PC-3 (cell line): Measurements from ENCODE around the gene SLC6A6. TPM values are rescaled to one million over a fixed set of nuclear protein-coding genes. Genes with fewer than 3 reads are reported as not detected.

Experiments used
- ATAC-seq: fragments of 200-7000 bp; cut with Tn5 transposase; 2 replicates; pipeline ENCODE4 v1.9.1; 2020; ENCODE audit warnings: mild to moderate bottlenecking, moderate library complexity
- BruUV-seq: library from RNA; stranded (reverse); fragments of 400-500 nt; replicated peaks from 2 replicates; lab custom pipeline; 2021; lab: Mats Ljungman, UMichigan
- CTCF ChIA-PET: fragments of 300-600 bp; sonication (Branson Sonifier 250); formaldehyde crosslinking; loops from one replicate; lab custom pipeline; 2022; ENCODE audit warnings: antibody characterized with exemption; lab: Charles Lee
- POLR2A ChIA-PET: fragments of 300-600 bp; sonication (Branson Sonifier 250); formaldehyde crosslinking; loops from one replicate; lab custom pipeline; 2022; ENCODE audit warnings: antibody characterized with exemption; ENCODE audit not compliant: unreplicated experiment; lab: Charles Lee
- DNase-seq: peaks from one replicate; pipeline ENCODE4 v3.0.0-alpha.2; 2015
- H2AFZ ChIP-seq: fragments of 300-600 bp; sonication (generic); 2 replicates; pipeline ENCODE4 v1.6.0; 2016; ENCODE audit warnings: antibody characterized with exemption, low read length
- H3F3A ChIP-seq: fragments of 300-600 bp; sonication (generic); one replicate; pipeline ENCODE4 v1.6.0; 2017; ENCODE audit warnings: antibody characterized with exemption, low read length, control low read depth, mild to moderate bottlenecking; ENCODE audit not compliant: unreplicated experiment
- H3K27ac ChIP-seq: fragments of 300-600 bp; sonication (generic); 2 replicates; pipeline ENCODE4 v1.5.1; 2016; ENCODE audit warnings: mild to moderate bottlenecking, low read length
- H3K27me3 ChIP-seq: fragments of 300-600 bp; sonication (generic); 2 replicates; pipeline ENCODE4 v1.6.1; 2016; ENCODE audit warnings: low read length, mixed read lengths
- H3K36me3 ChIP-seq: fragments of 300-600 bp; sonication (generic); 2 replicates; pipeline ENCODE4 v1.6.1; 2016; ENCODE audit warnings: low read depth, mixed run types, low read length, mixed read lengths
- H3K4me1 ChIP-seq: fragments of 300-600 bp; sonication (generic); 2 replicates; pipeline ENCODE4 v1.5.1; 2016; ENCODE audit warnings: low read length; ENCODE audit not compliant: insufficient read depth
- H3K4me2 ChIP-seq: fragments of 300-600 bp; sonication (generic); 2 replicates; pipeline ENCODE4 v1.6.0; 2016; ENCODE audit warnings: low read length
- H3K4me3 ChIP-seq: fragments of 300-600 bp; sonication (generic); 2 replicates; pipeline ENCODE4 v1.5.1; 2016; ENCODE audit warnings: mild to moderate bottlenecking, low read length, mixed read lengths
- H3K79me2 ChIP-seq: fragments of 300-600 bp; sonication (generic); 2 replicates; pipeline ENCODE4 v1.6.1; 2017; ENCODE audit warnings: low read length, mixed read lengths
- H3K9ac ChIP-seq: fragments of 300-600 bp; sonication (generic); 2 replicates; pipeline ENCODE4 v1.6.0; 2016; ENCODE audit warnings: mild to moderate bottlenecking, low read length
- H3K9me2 ChIP-seq: fragments of 300-600 bp; sonication (generic); replicated peaks from 2 replicates; pipeline ENCODE4 v1.6.1; 2016; ENCODE audit warnings: mixed run types, low read length, mixed read lengths
- H3K9me3 ChIP-seq: fragments of 300-600 bp; sonication (generic); 2 replicates; pipeline ENCODE4 v1.6.1; 2016; ENCODE audit warnings: low read length, mixed read lengths
- H4K20me1 ChIP-seq: fragments of 300-600 bp; sonication (generic); 2 replicates; pipeline ENCODE4 v1.6.1; 2016; ENCODE audit warnings: low read length, mixed read lengths
- EZH2 ChIP-seq: fragments of 300-600 bp; sonication (generic); IDR thresholded peaks from one replicate; pipeline ENCODE4 v1.6.1; 2017; ENCODE audit warnings: antibody characterized with exemption, mild to moderate bottlenecking, low read length; ENCODE audit not compliant: unreplicated experiment
- EZH2phosphoT487 ChIP-seq: fragments of 300-600 bp; sonication (generic); IDR thresholded peaks from 2 replicates; pipeline ENCODE4 v1.6.1; 2018; ENCODE audit warnings: mild to moderate bottlenecking, antibody characterized with exemption, low read length, borderline replicate concordance
- intact Hi-C: fragments of 100-400 bp; cut with micrococcal nuclease; formaldehyde crosslinking; loops from 2 replicates; pipeline ENCODE4 v1.9.0; 2023
- total RNA-seq: library from RNA; depleted of rRNA; stranded (reverse); fragments of >200 nt; gene quantifications from 2 replicates; pipeline ENCODE4 v1.2.3, GENCODE V29; 2014
- TF ChIP-seq, protein P1 (sequence below): fragments of 300-600 bp; sonication (generic); conservative IDR thresholded peaks from 2 replicates; pipeline ENCODE4 v1.5.1; 2017; ENCODE audit warnings: antibody characterized with exemption, low read depth, mild to moderate bottlenecking, low read length

The SLC6A6 gene
- total RNA-seq, 1 experiment from 2014 or later, result 28.1 TPM

DNA sequence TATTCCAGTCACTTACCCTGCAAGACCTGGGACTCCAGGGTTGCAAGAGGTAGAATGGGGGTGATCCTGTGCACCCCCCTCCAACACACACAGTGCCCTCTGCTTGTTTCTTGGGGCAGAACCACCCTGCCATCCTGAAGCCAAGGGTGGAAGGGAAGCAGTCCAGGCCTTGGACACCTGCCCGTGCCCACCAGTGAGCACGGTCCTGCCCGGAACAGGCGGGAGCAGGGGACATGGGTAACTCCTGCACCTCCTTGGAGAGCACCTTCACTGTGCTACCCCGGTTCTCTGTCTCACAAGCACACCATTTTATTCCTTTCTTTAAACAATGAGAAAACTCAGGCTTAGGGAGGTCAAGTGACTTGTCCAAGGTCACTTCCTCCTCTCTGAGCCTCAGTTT lies 57.0 kb downstream of the SLC6A6 start:
- Histone ChIP-seq H3K9ac (no peak overlapping the region), H3K27me3 (no peaks in the 10 kb centered on the region), H3K9me2 (no peaks in the 10 kb centered on the region), H3K36me3 (peaks cover 26% of the 10 kb centered on the region), H3K4me1 (peaks cover 12% of the 10 kb centered on the region), H3F3A (peaks cover 6% of the 10 kb centered on the region), H3K4me3 (no peak overlapping the region), H3K4me2 (no peak overlapping the region), H3K27ac (no peak overlapping the region), H4K20me1 (no peaks in the 10 kb centered on the region), H3K79me2 (no peaks in the 10 kb centered on the region), H2AFZ (no peak overlapping the region), H3K9me3 (no peaks in the 10 kb centered on the region)
- POLR2A ChIA-PET, result no interaction called here
- TF ChIP-seq, protein P1, sequence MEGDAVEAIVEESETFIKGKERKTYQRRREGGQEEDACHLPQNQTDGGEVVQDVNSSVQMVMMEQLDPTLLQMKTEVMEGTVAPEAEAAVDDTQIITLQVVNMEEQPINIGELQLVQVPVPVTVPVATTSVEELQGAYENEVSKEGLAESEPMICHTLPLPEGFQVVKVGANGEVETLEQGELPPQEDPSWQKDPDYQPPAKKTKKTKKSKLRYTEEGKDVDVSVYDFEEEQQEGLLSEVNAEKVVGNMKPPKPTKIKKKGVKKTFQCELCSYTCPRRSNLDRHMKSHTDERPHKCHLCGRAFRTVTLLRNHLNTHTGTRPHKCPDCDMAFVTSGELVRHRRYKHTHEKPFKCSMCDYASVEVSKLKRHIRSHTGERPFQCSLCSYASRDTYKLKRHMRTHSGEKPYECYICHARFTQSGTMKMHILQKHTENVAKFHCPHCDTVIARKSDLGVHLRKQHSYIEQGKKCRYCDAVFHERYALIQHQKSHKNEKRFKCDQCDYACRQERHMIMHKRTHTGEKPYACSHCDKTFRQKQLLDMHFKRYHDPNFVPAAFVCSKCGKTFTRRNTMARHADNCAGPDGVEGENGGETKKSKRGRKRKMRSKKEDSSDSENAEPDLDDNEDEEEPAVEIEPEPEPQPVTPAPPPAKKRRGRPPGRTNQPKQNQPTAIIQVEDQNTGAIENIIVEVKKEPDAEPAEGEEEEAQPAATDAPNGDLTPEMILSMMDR, result no peak
- TF ChIP-seq EZH2phosphoT487 (no peak), EZH2 (no peak)
- no TSS peak for BruUV-seq
- CTCF ChIA-PET, result no interaction called here
- ATAC-seq (no peak), DNase-seq (no peak)
- intact Hi-C loops, result no loop called here

DNA sequence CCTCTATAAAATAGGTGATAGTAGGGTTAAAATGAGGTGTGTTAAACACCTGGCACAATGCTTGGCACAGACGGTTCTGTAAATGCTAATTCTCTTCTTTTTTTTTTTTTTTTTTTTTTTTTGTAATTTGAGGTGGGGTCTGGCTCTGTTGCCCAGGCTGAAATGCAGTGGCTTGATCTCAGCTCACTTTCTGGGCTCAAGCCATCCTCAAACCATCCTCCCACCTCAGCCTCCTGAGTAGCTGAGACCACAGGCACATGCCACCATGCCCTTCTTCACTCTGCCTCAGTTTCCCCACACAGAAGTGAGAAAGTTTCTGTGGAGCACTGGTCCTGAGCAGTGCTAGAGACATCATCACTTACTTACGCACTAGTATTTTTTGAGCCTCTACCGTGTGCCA lies 57.4 kb downstream of the SLC6A6 start:
- CTCF ChIA-PET, result interaction anchor here (1.6 kb wide), 1 partner anchor 7 kb away, joined by 5 read pairs; no protein-coding TSS in a partner anchor
- BruUV-seq, result no TSS peak

More for the DNA sequence above, 57.4 kb downstream of the SLC6A6 start:
- Histone ChIP-seq H3K27ac (no peak overlapping the region), H3K4me1 (peaks cover 12% of the 10 kb centered on the region), H3K4me2 (no peak overlapping the region), H3K79me2 (no peaks in the 10 kb centered on the region), H3F3A (peaks cover 6% of the 10 kb centered on the region), H3K9me3 (no peaks in the 10 kb centered on the region), H4K20me1 (no peaks in the 10 kb centered on the region), H3K36me3 (peaks cover 23% of the 10 kb centered on the region), H3K4me3 (no peak overlapping the region), H3K9ac (no peak overlapping the region), H3K27me3 (no peaks in the 10 kb centered on the region), H2AFZ (no peak overlapping the region), H3K9me2 (no peaks in the 10 kb centered on the region)
- intact Hi-C loops, result loop anchor here (1.0 kb wide), 1 partner anchor 57 kb away; the partner anchor contains the start of gene SLC6A6
- TF ChIP-seq, protein P1, result no peak
- TF ChIP-seq EZH2phosphoT487 (no peak), EZH2 (no peak)
- DNase-seq (no peak), ATAC-seq (no peak)
- POLR2A ChIA-PET, result no interaction called here
